Measurements from ENCODE around the gene COP1. TPM values are rescaled to one million over a fixed set of nuclear protein-coding genes. Genes with fewer than 3 reads are reported as not detected.

The COP1 gene
- total RNA-seq, 1 donor from 2014 or later = 39.1 TPM

DNA sequence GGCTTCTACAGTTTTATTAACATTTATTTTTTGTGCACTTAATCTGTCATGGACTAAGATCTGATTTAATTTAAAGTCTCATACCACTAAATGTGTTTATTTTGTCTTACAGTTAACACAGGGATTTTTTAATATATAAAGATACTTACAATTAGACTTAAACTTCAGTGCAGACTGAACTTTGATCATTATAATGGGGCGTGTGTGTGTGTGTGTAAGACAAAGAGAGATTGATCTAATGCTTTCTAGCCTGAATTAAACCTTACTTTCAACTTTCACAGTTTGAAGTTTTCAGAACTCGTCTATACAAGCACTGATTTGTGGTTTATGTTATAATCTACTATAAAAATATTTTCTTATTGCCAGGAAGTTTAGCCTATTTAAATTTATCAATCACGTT lies 150.8 kb downstream of the COP1 start:
- no peak overlapping the region for H3K27ac Mint-ChIP-seq (ENCODE audit: unreplicated experiment)
- H3K4me3 Mint-ChIP-seq (ENCODE audit: unreplicated experiment) = no peak overlapping the region
- H3K4me1 Mint-ChIP-seq (ENCODE audit: unreplicated experiment) = peaks cover 5% of the 10 kb centered on the region
- peaks cover 3% of the 10 kb centered on the region for H3K36me3 Mint-ChIP-seq (ENCODE audit: unreplicated experiment)
- TF ChIP-seq CTCF (IDR thresholded peaks at IDR 0.05) = no peak
- no peaks in the 10 kb centered on the region for H3K9me3 Mint-ChIP-seq (ENCODE audit: unreplicated experiment)
- H3K27me3 Mint-ChIP-seq (ENCODE audit: unreplicated experiment) = no peaks in the 10 kb centered on the region
- DNase-seq (ENCODE audit: extremely low spot score, unreplicated experiment) = no peak

DNA sequence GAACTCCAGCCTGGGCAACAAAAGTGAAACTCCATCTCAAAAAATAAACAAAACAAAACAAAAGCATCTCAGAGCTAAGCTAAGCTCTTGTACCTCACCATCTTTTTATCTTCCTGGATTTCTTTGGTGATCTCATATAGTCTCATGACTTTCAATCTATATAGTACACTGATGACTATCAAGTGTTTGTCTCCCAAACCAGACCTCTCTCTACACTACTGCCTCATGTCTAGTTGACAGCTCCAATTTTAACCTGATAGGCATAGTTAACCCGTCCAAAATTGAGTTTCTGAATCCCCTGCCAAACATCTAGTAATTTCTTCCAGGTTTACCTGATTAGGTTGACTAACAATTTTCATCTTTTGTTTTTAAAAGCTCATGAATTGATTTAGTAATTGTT lies 151.7 kb downstream of the COP1 start:
- no peaks in the 10 kb centered on the region for H3K27me3 Mint-ChIP-seq (ENCODE audit: unreplicated experiment)
- no peak overlapping the region for H3K4me3 Mint-ChIP-seq (ENCODE audit: unreplicated experiment)
- no peak for TF ChIP-seq CTCF (IDR thresholded peaks at IDR 0.05)
- H3K36me3 Mint-ChIP-seq (ENCODE audit: unreplicated experiment) = peaks cover 3% of the 10 kb centered on the region
- no peaks in the 10 kb centered on the region for H3K9me3 Mint-ChIP-seq (ENCODE audit: unreplicated experiment)
- H3K27ac Mint-ChIP-seq (ENCODE audit: unreplicated experiment) = no peak overlapping the region
- peaks cover 5% of the 10 kb centered on the region for H3K4me1 Mint-ChIP-seq (ENCODE audit: unreplicated experiment)
- DNase-seq (ENCODE audit: extremely low spot score, unreplicated experiment) = no peak

DNA sequence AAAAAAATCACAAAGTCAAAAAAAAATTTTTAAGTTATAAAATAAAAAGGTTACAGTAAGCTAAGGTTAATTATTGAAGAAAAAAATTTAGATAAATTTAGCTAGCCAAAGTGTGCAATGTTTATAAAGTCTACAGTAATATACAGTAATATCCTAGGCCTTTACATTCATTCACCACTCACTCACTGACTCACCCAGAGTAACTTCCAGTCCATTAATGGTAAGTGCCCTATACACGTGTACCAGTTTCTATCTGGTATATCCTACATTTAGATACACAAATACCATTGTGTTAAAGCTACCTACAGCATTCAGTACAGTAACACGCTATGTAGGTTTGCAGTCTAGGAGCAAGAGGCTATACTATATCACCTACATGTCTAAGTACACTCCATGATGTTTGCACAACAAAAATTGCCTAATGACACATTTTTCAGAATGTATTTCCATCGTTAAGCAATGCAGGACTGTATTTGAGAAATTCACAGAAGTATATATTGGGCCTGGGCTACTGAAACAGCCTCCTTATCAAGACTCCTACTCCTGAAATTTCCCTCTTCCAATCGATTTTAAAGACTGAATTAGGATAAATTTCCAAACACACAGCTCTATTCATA lies 155.1 kb downstream of the COP1 start:
- H3K27me3 Mint-ChIP-seq (ENCODE audit: unreplicated experiment) = no peaks in the 10 kb centered on the region
- peaks cover 3% of the 10 kb centered on the region for H3K36me3 Mint-ChIP-seq (ENCODE audit: unreplicated experiment)

GRCh38 chr1:176051402-176051801 lies 155.7 kb downstream of the COP1 start:
- DNase-seq (ENCODE audit: extremely low spot score, unreplicated experiment) = no peak
- TF ChIP-seq CTCF (IDR thresholded peaks at IDR 0.05) = no peak
- H3K4me1 Mint-ChIP-seq (ENCODE audit: unreplicated experiment) = no peaks in the 10 kb centered on the region

More for the DNA sequence above, 155.1 kb downstream of the COP1 start:
- no peak overlapping the region for H3K4me3 Mint-ChIP-seq (ENCODE audit: unreplicated experiment)
- DNase-seq (ENCODE audit: extremely low spot score, unreplicated experiment) = no peak
- no peak for TF ChIP-seq CTCF (IDR thresholded peaks at IDR 0.05)
- H3K27ac Mint-ChIP-seq (ENCODE audit: unreplicated experiment) = no peak overlapping the region
- no peaks in the 10 kb centered on the region for H3K4me1 Mint-ChIP-seq (ENCODE audit: unreplicated experiment)
- H3K9me3 Mint-ChIP-seq (ENCODE audit: unreplicated experiment) = no peaks in the 10 kb centered on the region

GRCh38 chr1:176049582-176049981 lies 157.5 kb downstream of the COP1 start:
- no peak for DNase-seq (ENCODE audit: extremely low spot score, unreplicated experiment)
- TF ChIP-seq CTCF (IDR thresholded peaks at IDR 0.05) = no peak
- no peaks in the 10 kb centered on the region for H3K4me1 Mint-ChIP-seq (ENCODE audit: unreplicated experiment)
- peaks cover 1% of the 10 kb centered on the region for H3K36me3 Mint-ChIP-seq (ENCODE audit: unreplicated experiment)
- H3K27ac Mint-ChIP-seq (ENCODE audit: unreplicated experiment) = no peak overlapping the region
- H3K27me3 Mint-ChIP-seq (ENCODE audit: unreplicated experiment) = no peaks in the 10 kb centered on the region
- no peaks in the 10 kb centered on the region for H3K9me3 Mint-ChIP-seq (ENCODE audit: unreplicated experiment)
- H3K4me3 Mint-ChIP-seq (ENCODE audit: unreplicated experiment) = no peak overlapping the region

More at GRCh38 chr1:176051402-176051801, 155.7 kb downstream of the COP1 start:
- H3K27me3 Mint-ChIP-seq (ENCODE audit: unreplicated experiment) = no peaks in the 10 kb centered on the region
- peaks cover 3% of the 10 kb centered on the region for H3K36me3 Mint-ChIP-seq (ENCODE audit: unreplicated experiment)
- H3K27ac Mint-ChIP-seq (ENCODE audit: unreplicated experiment) = no peak overlapping the region
- H3K4me3 Mint-ChIP-seq (ENCODE audit: unreplicated experiment) = no peak overlapping the region
- no peaks in the 10 kb centered on the region for H3K9me3 Mint-ChIP-seq (ENCODE audit: unreplicated experiment)

Measured in osteocyte (in vitro differentiated cells).